Stimulated activated CD8-positive, alpha-beta memory T cell treated with anti-CD3 and anti-CD28 coated beads, Interleukin-7, amount 100 ng/mL, for 1 hour (primary cell): ENCODE data around the gene STRN3.
"Not testable (repeated sequence)": the region's sequence is repeated elsewhere in the genome, so short reads cannot be mapped to it uniquely, and the experiment has no call there.

Source experiments
- DNase-seq, 2 donors: peaks; one replicate each; pipeline ENCODE4 v3.0.0-alpha.2; 2020; ENCODE audit warnings: low read depth in 2 of 2

Gene STRN3, protein sequence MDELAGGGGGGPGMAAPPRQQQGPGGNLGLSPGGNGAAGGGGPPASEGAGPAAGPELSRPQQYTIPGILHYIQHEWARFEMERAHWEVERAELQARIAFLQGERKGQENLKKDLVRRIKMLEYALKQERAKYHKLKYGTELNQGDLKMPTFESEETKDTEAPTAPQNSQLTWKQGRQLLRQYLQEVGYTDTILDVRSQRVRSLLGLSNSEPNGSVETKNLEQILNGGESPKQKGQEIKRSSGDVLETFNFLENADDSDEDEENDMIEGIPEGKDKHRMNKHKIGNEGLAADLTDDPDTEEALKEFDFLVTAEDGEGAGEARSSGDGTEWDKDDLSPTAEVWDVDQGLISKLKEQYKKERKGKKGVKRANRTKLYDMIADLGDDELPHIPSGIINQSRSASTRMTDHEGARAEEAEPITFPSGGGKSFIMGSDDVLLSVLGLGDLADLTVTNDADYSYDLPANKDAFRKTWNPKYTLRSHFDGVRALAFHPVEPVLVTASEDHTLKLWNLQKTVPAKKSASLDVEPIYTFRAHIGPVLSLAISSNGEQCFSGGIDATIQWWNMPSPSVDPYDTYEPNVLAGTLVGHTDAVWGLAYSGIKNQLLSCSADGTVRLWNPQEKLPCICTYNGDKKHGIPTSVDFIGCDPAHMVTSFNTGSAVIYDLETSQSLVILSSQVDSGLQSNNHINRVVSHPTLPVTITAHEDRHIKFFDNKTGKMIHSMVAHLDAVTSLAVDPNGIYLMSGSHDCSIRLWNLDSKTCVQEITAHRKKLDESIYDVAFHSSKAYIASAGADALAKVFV

DNA sequence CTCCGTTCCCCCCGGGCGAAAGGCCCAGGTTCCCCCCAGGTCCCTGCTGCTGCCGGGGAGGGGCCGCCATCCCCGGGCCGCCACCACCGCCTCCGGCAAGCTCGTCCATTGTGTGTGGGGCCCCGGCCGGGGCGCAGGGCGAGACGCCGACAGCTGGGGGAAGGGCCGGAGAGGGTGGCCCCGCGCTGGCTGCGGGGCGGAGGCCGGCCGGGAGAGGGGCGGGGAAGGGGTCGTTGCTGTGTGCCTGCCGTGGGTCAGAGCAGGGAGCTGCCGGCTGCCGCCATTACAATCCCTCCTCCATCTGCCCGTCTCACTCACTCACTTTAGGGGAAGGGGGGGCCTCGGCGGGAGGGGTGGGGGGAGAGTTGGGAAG lies at the start of gene STRN3:
STRN3 (minus strand) TSS at position 303 of the 373 bp plus-strand sequence; CDS start at position 109, 194 bp downstream.
- no peak for DNase-seq

DNA sequence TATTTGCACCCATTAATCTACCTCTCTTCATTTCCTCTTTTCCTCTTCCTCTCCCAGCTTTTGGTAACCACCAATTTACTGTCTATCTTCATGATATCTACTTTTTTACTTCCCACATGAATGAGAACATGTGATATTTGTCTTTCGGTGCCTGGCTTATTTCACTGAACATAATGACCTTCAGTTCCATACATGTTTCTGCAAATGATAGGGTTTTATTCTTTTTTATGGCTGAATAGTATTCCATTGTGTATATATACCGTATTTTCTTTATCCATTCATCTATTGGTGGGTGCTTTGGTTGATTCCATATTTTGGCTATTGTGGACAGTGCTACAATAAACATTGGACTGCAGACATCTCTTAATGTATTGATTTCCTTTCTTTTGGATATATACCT lies 49.0 kb upstream of the STRN3 start:
- no peak for DNase-seq

DNA sequence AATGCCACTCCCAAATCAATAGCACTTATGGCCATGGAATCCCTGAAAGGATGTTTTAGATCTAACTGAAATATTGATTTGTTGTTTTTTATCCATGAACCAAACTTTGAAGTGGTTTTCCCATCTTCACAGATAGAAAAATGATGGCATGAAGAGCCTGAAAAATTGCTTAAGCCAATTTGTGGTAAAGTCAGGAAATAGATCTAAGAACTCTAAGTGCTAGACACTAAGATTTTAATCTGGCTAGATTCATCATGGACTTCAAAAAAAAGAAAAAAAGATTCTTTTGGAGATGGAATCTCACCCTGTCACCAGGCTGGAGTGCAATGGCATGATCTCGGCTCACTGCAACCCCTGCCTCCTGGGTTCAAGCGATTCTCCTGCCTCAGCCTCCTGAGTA lies 45.0 kb upstream of the STRN3 start:
- no peak for DNase-seq

DNA sequence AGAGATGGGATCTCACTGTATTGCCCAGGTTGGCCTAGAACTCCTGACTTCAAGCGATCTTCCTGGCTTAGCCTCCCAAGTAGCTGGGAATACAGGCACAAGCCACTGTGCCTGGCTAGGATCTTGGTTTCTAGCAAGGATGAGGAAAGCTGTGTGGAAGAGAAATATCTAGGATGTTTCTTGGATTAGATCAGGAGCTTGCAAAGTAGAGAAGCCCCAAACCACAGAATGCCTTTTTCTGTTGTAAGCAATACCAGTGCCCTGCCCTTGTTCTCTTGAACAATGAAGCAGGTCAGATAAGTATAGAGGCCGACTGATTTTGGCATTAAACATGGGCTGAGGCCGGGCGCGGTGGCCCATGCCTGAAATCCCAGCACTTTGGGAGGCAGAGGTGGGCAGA lies 44.3 kb upstream of the STRN3 start:
- DNase-seq = no peak

DNA sequence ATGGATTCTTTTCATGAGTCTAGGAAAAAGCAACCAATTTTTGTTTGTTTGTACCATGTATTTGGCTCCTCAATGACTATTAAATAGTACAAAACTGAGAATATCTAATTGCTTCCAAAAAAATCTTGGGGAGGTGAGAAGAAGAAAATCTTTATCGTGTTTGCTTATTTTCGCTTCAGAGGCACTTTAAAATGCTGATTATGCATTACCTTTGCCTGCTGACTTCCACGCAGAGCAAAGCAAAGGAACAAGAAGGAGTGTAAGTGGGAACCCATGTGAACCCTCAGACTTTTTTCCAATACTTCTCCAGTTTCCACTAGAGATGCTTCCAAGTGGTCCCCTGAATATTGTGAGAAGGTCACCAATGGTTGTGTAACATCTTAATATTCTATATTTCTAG lies 43.2 kb upstream of the STRN3 start:
- DNase-seq = no peak

DNA sequence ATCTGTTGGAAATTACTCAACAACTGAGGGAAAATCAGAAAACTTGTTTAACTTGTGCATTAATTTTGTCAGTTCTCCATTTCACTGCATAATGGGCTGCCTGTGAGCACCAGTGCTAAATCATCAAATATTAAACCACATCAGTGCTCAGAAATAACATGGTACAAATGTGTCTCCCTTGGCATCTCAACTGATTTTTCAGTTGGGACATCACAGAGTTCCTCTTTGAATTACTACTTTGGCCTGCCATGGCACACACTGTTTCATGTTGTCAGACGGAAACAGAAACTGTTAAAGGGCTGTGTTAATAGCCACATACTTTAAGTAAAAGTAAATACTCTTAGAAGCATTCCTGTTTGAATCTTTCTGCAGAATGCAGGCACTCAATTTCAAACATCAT lies 42.1 kb upstream of the STRN3 start:
- DNase-seq = no peak

DNA sequence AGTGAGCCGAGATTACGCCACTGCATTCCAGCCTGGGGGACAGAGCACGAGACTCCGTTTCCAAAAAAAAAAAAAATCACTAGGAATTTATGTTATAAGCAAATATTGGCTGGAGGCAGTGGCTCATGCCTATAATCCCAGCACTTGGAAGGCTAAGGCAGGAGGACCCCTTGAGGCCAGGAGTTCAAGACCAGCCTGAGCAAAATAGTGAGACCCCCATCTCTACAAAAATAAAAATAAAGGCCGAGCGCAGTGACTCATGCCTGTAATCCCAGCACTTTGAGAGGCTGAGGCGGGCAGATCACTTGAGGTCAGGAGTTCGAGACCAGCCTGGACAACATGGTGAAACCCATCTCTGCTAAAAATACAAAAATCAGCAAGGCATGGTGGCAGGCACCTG lies 36.7 kb upstream of the STRN3 start:
- DNase-seq = not testable (repeated sequence)

DNA sequence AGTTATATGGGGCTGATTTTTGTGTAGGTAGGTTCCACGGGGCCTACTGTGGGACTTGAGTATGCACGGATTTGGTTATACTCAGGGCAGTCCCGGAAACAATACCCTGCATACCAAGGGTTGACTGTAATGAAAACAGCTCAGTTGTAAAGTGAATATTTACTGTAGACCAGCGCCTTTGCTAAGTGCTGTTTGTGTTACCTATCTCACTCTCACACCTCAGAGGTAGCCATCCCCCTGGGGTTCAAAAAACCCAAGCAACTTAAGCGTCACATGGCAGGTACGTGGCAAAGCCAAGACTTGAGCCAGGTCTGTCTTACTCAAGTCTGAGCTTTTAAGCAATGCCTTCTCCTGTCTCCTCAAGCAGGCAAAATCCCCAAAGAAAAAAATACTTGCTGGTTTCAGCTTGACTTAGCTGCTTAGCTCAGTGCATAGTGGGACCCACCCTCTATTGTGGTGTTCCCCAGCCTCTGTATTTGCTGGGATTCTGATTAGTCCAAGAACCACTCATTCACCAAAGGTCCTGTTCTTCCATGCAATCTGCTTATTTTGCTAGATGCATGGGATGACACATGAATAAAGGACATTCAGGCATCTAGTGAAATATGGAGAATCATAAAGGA lies 34.2 kb upstream of the STRN3 start:
- DNase-seq = no peak

DNA sequence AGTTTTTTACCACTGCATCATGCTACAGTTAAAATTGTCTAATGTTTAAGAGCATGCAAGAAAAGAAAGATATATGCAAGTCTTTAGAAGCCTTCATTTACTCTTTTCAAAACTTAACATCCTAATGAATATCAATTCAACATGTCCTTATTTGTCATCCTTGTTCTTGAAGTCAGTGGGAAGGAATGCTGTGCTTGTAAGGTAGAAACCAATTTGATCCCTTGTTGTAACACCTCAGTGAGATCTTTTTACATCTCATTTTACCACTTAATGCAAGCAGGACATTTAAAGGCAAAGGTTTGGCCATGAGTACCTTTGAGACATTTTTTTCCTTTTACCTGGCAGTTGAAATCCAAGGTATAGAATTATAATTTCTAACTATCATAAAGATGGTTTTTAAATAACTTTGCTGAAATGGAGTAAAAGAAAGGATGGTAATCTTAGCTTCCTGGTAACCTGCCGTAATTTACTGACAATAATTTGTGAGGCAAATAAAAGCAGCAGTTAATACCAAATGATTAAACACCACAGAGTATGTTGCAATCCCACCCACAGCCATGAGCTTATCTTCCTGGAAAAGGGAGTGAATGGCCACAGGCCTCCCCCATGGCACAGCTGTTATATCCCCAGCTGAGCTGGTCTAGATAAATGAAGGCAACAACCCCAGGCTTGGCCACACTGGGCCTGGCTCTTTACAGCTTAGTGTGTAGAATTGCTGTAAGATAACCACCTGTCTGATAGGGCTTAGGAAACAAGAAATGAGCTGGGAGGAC lies 33.2 kb upstream of the STRN3 start:
- DNase-seq = no peak

DNA sequence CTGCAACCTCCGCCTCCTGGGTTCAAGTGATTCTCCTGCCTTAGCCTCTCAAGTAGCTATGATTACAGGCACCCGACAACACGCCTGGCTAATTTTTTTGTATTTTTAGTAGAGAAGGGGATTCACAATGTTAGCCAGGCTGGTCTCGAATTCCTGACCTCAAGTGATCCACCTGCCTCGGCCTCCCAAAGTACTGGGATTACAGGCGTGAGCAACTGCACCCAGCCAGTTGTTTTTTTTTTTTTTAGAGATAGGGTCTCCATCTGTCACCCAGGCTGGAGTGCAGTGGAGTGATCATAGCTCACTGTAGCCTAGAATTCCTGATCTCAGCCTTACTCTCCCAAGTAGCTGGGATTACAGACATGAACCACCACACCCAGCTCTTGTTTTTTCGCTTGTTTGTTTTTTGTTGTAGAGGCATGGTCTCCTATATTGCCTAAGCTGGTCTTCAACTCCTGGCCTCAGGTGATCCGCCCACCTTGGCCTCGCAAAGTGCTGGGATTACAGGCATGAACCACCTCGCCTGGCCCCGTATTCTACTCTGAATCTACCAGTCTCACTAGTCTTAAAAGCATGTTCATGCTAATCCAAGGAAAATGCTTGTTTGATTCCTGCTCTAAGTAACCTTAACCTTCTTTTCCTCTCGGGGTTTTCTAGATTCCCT lies 31.7 kb upstream of the STRN3 start:
- DNase-seq = no peak

DNA sequence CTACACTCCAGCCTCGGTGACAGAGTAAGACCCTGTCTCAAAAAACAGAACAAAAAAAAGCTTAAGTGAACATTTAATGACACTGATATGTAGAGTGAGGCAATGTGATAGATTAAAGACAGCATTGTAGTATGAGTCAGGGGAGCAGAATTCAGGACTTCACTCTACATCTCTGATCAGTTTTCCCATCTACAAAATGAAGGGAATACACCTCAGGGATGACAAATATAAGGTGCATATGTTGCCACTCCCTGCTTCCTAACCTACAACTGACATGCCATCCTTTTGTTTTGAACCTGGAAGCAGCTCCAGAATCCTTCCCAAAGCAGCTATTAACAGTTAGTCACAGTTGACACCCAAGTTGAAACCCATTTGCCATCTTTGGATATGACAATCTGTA lies 30.9 kb upstream of the STRN3 start:
- DNase-seq = no peak

DNA sequence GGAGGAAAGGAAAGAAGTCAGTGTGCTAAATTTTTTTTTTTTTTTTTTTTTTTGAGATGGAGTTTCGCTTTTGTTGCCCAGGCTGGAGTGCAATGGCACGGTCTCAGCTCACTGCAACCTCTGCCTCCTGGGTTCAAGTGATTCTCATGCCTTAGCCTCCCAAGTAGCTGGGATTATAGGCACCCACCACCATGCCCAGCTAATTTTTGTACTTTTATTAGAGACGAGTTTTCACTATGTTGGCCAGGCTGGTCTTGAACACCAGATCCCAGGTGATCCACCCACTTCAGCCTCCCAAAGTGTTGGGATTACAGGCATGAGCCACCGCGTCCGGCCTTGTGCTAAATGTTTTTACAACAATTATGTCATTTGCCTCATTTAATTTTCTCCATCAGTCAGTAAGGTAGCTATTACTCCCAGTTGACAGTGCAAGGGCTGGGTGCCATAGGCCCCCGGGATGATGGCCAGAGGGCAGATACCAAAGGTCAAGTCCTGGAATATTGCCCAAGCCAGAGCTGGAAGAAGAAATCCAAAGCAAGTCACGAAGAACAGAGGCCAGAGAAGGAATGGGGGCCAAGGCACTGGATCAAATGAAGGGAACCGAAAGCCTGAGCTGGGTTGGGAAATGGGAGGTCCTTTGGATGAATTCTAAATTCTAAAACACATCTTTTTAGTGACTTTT lies 26.9 kb upstream of the STRN3 start:
- DNase-seq = not testable (repeated sequence)

DNA sequence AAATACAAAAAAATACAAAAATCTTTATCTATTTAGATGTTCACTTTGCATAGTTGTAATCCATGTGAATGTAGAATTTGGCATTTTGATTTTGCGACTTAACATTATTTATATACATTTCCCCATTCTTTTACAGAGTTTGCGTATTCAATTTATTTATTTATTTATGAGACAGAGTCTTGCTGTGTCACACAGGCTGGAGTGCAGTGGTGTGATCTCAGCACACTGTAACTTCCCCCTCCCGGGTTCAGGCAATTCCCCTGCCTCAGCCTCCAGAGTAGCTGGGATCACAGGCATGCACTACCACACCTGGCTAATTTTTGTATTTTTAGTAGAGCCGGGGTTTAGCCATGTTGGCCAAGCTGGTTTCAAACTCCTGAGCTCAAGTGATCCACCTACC lies 25.3 kb upstream of the STRN3 start:
- no peak for DNase-seq

DNA sequence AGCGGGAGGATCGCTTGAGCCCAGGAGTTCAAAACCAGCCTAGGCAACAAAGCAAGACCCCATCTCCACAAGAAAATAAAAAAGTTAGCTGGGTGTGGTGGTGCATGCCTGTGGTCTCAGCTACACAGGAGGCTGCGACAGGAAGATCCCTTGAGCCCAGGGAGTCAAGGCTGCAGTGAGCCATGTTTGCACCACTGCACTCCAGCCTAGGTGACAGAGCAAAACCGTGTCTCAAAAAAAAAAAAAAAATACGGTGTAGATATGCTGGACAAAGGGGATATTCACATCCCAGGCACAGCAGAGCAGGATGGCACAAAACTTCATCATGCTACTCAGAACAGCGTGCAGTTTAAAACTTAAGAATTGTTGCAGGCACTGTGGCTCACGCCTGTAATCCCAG lies 24.8 kb upstream of the STRN3 start:
- no peak for DNase-seq

DNA sequence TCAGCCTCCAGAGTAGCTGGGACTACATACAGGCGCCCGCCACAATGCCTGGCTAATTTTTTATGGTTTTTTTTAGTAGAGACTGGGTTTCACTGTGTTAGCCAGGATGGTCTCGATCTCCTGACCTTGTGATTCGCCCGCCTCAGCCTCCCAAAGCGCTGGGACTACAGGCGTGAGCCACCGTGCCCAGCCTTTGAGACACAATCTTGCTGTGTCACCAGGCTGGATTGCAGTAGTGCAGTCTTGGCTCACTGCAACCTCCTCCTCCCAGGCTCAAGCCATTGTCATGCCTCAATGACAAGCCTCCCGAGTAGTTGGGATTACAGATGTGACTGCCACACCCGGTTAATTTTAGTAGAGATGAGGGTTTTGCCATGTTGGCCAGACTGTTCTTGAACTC lies 21.3 kb upstream of the STRN3 start:
- DNase-seq = no peak

DNA sequence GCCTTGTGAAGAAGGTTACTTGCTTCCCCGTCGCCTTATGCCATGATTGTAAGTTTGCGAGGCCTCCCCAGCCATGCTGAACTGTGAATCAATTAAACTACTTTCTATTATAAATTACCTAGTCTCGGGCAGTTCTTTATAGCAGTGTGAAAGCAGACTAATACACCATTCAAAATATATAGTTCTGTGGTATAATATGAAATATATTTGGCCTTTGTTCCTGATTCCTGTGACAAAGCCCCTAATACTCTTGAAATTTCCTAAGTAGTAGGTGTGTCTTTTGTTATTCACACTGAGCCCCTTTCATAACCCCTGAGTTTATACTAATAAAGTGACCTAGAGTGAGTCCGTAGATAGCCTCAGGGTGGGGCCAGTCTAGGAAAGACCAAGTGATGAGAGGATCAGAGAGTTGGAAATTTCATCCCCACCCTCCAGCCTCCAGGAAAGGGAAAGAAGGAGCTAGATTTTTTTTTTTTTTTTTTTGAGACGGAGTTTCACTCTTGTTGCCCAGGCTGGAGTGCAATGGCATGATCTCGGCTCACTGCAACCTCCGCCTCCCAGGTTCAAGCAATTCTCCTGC lies 19.4 kb upstream of the STRN3 start:
- no peak for DNase-seq

DNA sequence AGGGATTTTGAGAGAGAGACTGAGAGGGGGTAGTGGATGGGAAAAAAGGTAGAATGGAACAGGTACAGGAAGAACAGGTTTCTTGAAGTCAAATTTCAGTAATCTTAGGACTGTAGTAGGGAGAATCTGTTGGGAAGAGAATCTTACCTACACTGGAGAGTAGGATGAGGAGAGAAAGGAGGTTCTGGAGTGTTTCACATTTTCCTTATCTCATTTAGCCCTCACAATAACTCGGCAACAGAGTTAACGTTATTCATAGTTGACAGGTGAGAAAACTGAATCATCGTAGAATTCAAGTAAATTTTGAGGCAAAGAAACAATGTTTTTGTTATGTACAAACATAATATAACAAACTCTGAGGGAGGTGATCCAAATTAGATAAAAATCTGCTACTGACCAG lies 17.2 kb upstream of the STRN3 start:
- DNase-seq = no peak

DNA sequence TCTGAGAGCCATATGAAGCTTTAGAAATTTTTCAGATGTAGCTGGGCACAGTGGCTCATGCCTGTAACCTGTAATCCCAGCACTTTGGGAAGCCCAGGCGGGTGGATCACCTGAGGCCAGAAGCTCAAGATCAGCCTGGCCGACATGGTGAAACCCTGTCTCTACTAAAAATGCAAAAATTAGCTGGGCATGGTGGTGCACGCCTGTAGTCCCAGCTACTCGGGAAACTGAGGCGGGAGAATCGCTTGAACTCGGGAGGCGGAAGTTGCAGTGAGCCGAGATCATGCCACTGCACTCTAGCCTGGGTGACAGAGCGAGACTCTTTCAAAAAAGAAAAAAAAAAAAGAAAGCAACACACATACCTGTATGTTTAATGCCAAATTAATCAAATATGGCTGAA lies 16.7 kb upstream of the STRN3 start:
- DNase-seq = not testable (repeated sequence)

DNA sequence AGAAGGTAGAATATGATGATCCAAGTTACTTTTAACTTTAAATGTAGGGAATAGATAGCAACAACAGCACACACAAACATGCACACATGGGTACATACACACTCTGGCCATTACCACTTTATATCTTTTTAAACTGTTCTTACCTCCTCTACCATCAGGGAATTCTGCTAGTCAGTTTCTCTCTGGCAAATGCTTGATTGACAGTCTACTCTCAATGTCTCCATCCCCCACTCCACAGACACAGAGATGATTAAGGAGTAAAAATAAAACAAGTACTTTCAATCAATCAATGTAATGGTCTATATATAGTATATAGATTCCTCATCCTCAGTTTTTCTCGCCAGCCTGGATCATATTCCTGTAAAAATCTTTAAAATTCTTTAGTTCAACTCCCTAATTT lies 16.1 kb upstream of the STRN3 start:
- no peak for DNase-seq

DNA sequence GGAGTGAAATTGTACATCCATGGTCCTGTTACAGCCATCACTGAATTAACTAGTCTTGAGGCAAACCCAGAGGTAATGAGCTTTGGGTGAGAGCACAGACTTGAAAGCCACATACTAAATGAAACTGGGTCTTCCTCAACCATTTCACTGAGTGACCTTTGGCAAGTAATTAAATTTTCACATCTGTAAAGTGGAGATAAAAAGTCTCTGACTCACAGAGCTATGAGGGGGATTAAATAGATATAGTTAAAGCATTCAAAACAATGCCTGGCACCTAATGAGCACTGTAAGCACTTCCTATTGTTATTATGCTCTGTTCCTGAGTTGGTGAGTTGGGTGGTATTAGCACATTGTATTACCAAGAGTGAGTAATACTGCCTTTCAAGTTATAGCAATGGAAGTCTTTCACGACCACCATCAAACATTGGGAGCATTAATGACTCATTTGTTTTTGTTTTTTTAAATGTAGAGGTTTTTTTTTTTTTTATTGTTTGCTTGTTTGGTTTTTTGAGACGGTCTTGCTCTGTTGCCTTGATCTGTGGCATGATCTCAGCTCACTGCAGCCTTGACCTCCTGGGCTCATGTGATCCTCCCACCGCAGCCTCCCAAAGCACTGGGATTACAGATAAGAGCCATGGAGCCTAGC lies 12.5 kb upstream of the STRN3 start:
- no peak for DNase-seq
